Activated naive CD4-positive, alpha-beta T cell treated with Interleukin-2 at 50 U/mL for 16 hours (primary cell): Measurements from ENCODE around the gene GGN.
"Not testable (repeated sequence)": the region's sequence is repeated elsewhere in the genome, so short reads cannot be mapped to it uniquely, and the experiment has no call there.

ENCODE experiments used
- DNase-seq: peaks from one replicate; pipeline ENCODE4 v3.0.0-alpha.2; 2020

The GGN gene

DNA sequence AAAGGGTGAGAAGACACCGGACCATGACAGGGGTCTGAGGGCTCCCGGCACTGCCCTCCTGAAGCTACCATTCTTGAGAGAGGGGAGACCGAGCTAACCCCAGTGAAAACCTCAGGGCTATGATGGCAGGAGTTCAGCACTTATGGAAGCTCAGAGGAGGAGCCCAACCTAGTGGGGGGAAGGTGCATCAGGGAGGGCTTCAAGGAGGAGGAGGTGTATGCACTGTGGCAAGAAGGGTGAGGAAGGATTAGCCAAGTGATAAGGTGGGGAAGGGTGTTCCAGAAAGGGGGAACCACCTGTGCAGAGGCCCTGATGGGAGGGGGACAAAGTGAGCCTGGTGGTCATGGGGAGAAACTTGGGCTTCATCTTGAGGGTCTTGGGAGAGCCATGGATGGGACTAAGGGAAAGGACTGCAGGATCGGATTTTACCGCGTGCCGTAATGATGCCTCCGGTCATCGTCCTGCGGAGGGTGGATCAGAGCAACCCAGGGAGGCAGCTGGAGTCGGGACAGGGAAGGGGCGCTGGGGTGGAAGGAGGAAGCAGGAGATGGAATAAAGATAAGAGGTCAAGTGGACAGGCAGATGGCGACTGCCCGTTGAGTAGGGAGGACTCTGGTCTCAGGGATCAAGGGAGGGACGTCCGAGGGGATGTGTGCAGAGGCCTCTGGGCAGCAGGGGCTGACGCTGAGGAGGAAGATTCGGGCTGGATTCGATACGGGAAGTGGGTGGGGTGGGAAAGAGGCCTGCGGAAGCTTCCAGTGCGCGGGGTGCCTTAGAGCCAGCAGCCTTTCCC lies 26.8 kb downstream of the GGN start:
- DNase-seq: no peak

DNA sequence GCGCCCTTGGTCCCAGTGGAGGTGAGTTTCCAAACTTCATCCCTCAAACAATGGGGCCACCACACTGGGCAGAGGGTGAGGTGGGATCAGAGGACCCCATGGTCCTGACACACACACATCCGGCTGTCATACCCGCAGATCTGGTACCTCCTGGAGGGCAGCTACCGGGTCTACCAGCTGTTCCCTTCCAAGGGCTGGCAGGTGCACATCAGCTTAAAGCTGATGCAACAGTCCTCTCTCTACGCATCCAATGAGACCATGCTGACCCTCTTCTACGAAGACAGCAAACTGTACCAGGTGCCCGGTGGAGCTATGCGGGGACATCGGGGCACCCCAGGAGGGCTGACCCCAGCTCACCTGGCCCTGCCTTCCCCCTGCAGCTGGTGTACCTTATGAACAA lies 27.5 kb downstream of the GGN start:
- DNase-seq: no peak

DNA sequence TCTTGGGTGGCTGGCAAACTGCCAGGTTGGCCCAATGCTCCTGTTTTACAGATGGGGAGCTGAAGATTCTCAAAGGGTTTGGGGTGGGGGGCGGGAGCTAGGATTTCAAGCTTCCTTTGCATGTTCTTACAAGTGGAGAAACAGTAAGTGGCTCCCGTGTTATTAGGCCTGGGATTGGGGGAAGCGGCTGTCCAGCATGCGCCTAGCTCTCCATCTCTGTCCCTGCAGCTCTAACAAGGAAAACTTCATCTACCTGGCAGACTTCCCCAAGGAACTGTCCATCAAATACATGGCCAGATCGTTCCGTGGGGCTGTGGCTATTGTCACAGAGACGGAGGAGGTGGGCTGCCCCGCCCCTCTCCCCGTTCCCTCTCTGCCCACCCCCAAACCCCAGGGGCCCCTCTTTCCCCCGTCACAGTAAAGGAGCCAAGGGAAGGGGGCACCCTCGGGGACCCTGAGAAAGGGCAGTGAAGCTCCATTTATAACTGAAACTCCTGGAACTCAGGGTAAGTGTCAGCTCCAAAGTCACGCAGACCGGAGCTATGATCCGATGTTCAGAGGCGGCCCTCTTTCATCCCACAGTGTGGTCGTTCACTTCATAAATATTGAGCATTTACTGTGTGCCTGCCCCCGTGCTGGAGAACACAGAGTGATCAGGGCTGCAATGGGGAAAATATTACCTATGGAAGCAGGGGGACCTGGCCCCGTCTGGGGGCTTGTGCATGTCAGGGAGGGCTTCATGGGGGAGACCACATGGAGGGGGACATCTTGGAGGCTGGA lies 28.4 kb downstream of the GGN start:
- DNase-seq: no peak

DNA sequence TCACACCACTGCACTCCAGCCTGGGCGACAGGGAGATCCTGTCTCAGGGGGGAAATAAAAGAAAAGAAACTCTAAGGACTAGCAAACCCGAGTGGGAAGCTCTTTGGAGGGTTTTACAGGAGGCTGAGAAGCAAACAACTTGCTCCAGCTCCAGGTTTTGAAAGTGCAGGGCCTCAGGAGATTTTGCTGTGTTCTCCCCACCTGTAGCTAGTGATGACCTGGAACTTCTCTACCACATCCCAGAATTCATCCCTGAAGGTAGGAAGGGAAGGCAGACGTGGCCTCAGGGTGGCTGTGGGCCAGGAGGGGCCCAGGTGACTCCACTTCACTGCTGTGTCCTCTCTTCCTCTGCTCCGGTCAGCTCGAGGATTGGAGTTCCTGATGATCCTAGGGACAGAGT lies 29.8 kb downstream of the GGN start:
- no peak for DNase-seq

DNA sequence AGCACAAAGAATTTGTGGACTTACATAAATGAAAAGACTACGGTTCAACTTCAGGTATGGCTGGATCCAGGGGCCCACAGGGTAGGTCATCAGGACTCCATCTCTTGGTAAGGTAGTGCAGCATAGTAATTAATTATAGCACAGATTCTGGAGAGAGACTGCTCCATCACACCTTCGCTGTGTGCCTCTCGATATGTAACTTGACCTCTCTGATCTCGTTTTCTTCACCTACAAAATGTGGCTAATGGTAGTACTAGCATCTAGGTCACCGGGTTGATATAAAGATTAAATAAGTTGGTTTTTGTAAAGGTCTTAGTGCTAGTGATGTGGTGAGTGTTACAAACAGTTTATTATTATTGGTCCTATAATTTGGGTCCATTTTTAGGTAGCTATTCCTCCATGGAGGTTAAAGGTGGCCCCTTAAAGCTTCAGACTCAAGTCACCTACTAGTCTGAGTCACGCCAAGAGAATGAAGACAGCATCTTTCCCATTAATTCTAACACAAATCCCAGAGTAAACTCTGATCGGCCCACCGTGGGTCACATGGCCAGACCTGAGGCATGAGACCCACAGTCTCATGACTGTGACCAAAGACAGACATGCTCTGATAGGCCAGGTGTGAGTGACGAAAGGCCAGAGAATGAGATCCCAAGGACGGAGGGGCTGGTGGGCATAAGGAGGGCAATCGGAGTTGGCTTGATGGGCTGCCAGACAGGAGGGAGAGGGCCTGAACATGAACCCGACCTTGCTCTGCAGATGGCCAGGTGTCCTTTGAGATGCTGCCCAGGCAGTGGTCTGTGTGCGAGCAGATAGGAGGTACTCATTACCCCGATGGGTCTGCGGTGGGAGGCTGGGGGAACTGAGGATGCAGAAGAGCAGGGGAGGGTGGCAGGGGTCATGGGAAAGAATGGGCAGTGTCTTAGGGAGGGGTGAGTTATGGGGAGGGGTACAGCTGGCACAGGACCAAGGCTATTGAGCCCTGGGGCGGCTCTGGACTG lies 31.8 kb downstream of the GGN start:
- no peak for DNase-seq

DNA sequence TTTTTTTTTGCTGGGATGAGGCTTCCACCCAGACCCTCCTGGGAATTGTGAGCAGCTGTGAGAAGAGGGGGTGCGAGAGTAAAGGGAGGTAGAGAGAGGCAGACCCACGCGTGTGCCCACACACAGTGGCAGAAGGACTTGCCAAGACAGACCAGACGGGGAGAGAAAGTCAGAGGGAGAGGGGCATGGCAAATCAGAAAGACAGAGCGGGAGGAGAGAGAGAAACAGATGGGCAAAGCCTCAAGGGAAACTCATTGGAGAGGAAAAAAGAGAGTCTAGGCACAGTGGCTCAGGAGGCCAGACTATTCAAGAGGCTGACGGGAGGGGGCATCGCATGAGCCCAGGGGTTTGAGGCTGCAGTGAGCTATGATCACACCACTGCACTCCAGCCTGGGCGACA lies 35.2 kb downstream of the GGN start:
- no peak for DNase-seq

DNA sequence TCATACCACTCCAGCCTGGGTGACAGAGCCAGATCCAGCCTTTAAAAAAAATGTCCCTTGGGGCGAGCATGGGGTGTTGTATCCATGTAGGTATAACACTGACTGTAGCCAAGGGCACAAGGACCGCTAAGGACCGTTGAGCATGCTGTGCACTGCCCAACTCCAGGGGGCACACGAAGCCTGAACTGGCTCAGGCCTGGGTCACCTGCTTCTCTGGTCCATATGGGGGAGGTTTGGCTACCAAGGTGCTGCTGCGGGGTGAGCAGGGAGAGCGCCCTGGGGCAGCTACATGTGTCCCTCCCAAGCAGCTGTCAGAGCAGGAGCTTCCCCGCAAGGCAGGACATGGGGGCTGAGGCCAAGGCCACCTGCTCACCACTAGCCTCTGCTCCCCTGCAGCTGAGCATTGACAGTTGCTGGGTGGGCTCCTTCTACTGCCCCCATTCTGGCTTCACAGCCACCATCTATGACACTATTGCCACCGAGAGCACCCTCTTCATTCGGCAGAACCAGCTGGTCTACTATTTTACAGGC lies 35.9 kb downstream of the GGN start:
- DNase-seq: no peak

DNA sequence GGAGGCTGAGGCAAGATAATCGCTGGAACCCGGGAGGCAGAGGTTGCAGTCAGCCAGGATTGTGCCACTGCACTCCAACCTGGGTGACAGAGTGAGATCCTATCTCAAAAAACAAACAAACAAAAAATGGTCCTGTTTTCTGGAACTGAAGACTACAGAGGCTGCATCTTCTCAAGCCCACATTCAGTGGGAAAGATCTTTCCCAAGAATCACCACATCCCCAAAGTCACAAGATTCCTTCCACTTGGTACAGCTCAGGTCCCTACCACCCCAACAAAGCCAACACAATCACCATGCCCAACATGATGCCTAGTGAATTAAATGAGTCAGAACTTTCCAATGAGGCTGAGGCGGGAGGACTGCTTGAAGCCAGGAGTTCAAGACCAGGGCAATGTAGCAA lies 37.0 kb downstream of the GGN start:
- DNase-seq: no peak

DNA sequence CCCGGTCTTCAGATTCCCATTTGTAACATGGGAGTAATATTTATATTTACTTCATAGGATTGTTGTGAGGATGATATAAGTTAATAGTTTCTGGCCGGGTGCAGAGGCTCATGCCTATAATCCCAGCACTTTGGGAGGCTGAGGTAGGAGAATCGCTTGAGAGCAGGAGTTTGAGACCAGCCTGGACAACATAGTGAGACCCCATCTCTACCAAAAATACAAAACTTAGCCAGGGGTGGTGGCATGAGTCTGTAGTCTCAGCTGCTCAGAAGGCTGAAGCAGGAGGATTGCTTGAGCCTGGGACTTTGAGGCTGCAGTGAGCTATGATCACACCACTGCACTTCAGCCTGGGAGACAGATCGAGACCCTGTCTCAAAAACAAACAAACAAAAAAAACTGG lies 41.0 kb downstream of the GGN start:
- no peak for DNase-seq

DNA sequence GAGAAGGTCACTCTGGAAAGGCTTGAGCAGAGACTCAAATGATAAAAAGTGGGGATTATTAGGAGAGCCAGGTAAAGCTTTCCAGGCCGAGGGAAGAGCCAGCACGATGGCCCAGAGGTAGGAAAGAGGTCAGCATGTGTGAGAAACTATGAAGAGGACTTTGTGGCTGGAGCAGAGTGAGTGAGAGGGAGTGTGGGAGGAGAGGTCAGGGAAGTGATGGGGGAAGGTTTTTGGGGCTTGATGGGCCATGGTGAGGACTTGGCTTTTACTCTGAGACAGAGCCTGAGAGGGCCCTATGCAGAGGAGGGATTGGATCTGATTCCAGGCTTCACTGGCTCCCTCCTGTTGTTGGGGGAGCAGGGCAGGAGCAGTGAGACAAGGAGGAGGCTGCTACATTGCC lies 46.9 kb downstream of the GGN start:
- DNase-seq: no peak

DNA sequence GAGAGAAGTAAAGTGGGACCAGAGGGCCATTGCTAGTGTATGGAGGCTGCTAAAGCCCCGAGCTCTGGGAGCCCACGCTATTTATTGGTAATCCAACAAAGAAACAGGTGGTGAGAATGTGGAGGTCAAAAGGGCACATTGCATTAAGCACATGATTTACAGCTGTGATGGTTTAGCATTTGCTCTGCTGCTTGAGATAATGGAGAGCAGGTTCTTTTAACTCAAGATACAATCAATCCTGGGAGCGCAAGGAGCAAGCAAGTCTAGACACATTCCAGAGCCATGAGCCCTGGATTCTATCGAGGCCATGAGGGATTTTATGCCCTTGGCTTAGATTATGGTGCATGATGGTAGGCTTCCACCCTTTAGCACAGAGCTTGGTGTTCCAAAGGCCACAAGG lies 48.8 kb downstream of the GGN start:
- not testable (repeated sequence) for DNase-seq

DNA sequence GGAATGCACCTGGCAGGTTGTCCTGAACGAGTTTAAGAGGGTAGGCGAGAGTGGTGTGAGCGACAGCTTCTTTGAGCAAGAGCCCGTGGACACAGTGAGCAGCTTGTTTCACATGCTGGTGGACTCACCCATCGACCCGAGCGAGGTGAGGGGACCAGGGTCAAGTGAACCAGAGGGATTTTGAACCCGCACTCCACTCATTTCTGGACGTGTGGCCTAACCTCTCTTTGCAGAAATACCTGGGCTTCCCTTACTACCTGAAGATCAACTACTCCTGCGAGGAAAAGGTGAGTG lies 50.5 kb downstream of the GGN start:
- DNase-seq: no peak

DNA sequence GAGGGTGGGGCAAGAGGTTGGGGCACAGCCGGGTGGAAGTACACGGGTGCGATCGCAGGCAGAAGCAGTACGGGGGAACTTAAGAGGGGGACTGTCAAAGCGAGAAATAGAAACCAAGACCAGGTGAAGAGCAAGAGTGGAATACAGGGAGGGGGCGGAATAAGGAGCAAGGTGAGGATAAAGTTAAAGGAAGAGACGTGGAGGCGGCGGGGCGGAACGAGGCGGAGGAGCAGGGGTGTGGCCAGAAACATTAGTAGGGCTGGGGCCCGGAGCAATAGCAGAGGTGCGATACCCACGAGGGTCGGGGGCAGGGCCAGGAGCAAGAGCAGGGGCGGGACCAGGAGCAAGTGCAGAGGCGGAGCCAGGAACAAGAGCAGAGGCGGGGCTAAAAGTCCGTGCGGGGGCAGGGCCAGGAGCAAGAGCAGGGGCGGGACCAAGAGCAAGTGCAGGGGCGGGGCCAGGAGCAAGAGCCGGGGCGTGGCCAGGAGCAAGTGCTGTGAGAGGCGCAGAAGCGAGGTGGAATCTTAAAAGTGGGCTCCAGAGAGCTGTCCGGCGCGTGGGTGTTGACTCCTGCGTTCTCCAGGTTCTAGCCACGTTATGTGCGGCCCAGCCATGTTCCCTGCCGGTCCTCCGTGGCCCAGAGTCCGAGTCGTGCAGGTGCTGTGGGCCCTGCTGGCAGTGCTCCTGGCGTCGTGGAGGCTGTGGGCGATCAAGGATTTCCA lies 51.0 kb downstream of the GGN start:
- DNase-seq: peak; percentile 95

DNA sequence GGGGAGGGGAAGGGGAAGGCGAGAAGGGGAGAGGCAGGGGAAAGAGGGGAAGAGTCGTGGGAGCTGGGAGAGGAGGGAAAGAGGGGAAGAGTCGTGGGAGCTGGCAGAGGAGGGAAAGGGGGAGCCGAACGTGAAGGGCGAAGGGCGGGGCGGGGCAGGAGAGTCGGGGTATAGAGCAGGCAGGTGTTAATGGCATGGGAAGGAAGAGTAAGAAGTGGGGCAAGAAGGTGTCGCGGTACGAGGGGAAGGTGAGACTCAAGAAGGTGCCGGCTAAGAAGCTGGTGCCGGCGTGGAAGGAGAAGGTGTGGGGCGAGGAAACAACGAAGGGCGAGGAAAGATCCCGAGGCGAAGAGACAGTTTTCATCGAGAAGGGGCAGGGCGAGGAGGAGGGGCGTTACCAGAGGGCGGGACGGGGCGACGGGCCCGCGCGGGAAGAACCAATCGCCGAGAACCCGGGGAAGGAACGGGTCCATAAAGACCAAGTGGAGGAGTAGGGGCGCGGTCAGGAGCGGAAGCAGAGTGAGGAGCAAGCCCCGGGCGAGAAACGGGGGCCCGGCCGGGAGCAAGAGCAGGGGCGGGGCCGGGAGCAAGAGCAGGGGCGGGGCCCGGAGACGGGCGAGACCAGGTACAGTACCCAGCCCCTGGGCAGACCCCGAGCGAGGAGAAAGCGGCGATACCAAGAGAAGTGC lies 51.7 kb downstream of the GGN start:
- peak; percentile 96 for DNase-seq
